ENCODE data around the gene DNAJB14. TPM values are rescaled to one million over a fixed set of nuclear protein-coding genes. Genes with fewer than 3 reads are reported as not detected.

Gene DNAJB14
- total RNA-seq, 1 experiment from 2014 or later: 39.9 TPM

- TF ChIP-seq ARID4B (CRISPR knock-in tag; IDR thresholded peaks at IDR 0.05; ENCODE audit: borderline replicate concordance) (no peak), ERG (CRISPR knock-in tag; IDR thresholded peaks at IDR 0.05) (peak; percentile 99), TCF7 (CRISPR knock-in tag; IDR thresholded peaks at IDR 0.05; ENCODE audit: low read depth) (peak; percentile 88), ZNF416 (CRISPR knock-in tag; IDR thresholded peaks at IDR 0.05) (peak; percentile 98), MAX (CRISPR knock-in tag; IDR thresholded peaks at IDR 0.05) (0 out of 2 replicates have a peak, but pooled peaks have one; percentile 16), NR2C2 (CRISPR knock-in tag; IDR thresholded peaks at IDR 0.05) (0 out of 2 replicates have a peak, but pooled peaks have one; percentile 22), ATF6 (CRISPR knock-in tag; IDR thresholded peaks at IDR 0.05) (no peak), RELA (CRISPR knock-in tag; IDR thresholded peaks at IDR 0.05; ENCODE audit: borderline replicate concordance) (peak; percentile 75; the same call in 1 of the 2 replicates), KAT7 (CRISPR knock-in tag; IDR thresholded peaks at IDR 0.05; ENCODE audit: borderline replicate concordance) (peak; percentile 86; the same call in 1 of the 2 replicates), NFATC4 (CRISPR knock-in tag; IDR thresholded peaks at IDR 0.05) (peak; percentile 99), NR1H2 (CRISPR knock-in tag; IDR thresholded peaks at IDR 0.05) (no peak), GTF2I (CRISPR knock-in tag; conservative IDR thresholded peaks at IDR 0.05) (0 out of 2 replicates have a peak, but pooled peaks have one; percentile 66), JUN (CRISPR knock-in tag; IDR thresholded peaks at IDR 0.05) (no peak), CTCF (IDR thresholded peaks at IDR 0.05) (no peak), ZMAT4 (CRISPR knock-in tag; IDR thresholded peaks at IDR 0.05) (peak; percentile 6; the same call in 1 of the 2 replicates), NFYB (CRISPR knock-in tag; conservative IDR thresholded peaks at IDR 0.05; ENCODE audit: low read depth) (peak; percentile 49; the same call in 1 of the 2 replicates), TEAD1 (CRISPR knock-in tag; IDR thresholded peaks at IDR 0.05) (peak; percentile 67; the same call in 1 of the 2 replicates), E2F4 (CRISPR knock-in tag; IDR thresholded peaks at IDR 0.05; ENCODE audit: borderline replicate concordance, low read depth) (no peak; the same call in 1 of the 2 replicates), USF2 (CRISPR knock-in tag; IDR thresholded peaks at IDR 0.05) (peak; percentile 61), ZNF423 (CRISPR knock-in tag; IDR thresholded peaks at IDR 0.05) (peak; percentile 50; the same call in 1 of the 2 replicates), ZNF425 (CRISPR knock-in tag; conservative IDR thresholded peaks at IDR 0.05) (peak; percentile 94), ETV6 (CRISPR knock-in tag; IDR thresholded peaks at IDR 0.05) (peak; percentile 75; the same call in 1 of the 2 replicates), GRHL2 (CRISPR knock-in tag; IDR thresholded peaks at IDR 0.05; ENCODE audit: insufficient replicate concordance, severe bottlenecking) (no peak)
Measured at GRCh38 chr4:99946356-99947189, at the start of gene DNAJB14 (continued).

All from WTC11 (cell line).